Measurements from ENCODE around the gene BHMT2.

DNA sequence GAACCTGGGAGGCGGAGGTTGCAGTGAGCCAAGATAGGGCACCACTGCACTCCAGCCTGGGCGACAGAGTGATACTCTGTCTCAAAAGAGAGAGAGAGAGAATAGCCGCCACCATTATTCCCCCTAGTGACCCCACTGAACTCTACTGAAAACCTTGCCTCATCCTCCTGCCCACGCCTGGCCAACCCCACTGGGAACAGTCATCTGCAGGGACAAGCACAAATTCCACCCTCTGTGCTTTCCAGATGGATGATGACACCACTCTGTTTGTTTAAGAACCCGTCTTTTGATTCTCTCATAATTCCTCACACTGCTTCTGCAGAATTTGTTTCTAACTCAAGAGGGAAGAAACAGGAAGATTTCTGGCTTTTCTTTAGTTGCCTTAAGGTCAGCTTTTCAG is 12.2 kb downstream of the BHMT2 start:
- TF ChIP-seq, protein P1, sequence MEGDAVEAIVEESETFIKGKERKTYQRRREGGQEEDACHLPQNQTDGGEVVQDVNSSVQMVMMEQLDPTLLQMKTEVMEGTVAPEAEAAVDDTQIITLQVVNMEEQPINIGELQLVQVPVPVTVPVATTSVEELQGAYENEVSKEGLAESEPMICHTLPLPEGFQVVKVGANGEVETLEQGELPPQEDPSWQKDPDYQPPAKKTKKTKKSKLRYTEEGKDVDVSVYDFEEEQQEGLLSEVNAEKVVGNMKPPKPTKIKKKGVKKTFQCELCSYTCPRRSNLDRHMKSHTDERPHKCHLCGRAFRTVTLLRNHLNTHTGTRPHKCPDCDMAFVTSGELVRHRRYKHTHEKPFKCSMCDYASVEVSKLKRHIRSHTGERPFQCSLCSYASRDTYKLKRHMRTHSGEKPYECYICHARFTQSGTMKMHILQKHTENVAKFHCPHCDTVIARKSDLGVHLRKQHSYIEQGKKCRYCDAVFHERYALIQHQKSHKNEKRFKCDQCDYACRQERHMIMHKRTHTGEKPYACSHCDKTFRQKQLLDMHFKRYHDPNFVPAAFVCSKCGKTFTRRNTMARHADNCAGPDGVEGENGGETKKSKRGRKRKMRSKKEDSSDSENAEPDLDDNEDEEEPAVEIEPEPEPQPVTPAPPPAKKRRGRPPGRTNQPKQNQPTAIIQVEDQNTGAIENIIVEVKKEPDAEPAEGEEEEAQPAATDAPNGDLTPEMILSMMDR (IDR thresholded peaks at IDR 0.05): no peak
- TF ChIP-seq POLR2A (IDR thresholded peaks at IDR 0.05): no peak
